ENCODE measurements around the gene USP15.
"Not testable (repeated sequence)": the region's sequence is repeated elsewhere in the genome, so short reads cannot be mapped to it uniquely, and the experiment has no call there.

DNA sequence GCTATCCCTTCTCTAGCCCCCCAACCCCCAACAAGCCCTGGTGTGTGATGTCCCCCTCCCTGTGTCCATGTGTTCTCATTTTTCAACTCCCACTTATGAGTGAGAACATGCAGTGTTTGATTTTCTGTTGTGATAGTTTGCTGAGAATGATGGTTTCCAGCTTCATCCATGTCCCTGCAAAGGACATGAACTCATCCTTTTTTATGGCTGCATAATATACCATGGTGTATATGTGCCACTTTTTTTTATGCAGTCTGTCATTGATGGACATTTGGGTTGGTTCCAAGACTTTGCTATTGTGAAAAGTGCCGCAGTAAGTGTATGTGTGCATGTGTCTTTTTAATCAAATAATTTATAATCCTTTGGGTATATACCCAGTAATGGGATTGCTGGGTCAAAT is 104.5 kb downstream of the USP15 start:
- not testable (repeated sequence) for TF ChIP-seq EZH2 (IDR thresholded peaks at IDR 0.05; ENCODE audit: borderline replicate concordance, low read depth, low read length, severe bottlenecking); MYC (IDR thresholded peaks at IDR 0.05; ENCODE audit: low read depth, low read length); POLR2A (IDR thresholded peaks at IDR 0.05; ENCODE audit: low read depth, low read length); POLR2AphosphoS5 (IDR thresholded peaks at IDR 0.05; ENCODE audit: insufficient read depth, low read depth, low read length); FOS (IDR thresholded peaks at IDR 0.05; ENCODE audit: borderline replicate concordance, insufficient read depth, low read length); JUN (IDR thresholded peaks at IDR 0.05; ENCODE audit: borderline replicate concordance, insufficient read depth, insufficient read length, low read depth)
- TF ChIP-seq, protein P1, sequence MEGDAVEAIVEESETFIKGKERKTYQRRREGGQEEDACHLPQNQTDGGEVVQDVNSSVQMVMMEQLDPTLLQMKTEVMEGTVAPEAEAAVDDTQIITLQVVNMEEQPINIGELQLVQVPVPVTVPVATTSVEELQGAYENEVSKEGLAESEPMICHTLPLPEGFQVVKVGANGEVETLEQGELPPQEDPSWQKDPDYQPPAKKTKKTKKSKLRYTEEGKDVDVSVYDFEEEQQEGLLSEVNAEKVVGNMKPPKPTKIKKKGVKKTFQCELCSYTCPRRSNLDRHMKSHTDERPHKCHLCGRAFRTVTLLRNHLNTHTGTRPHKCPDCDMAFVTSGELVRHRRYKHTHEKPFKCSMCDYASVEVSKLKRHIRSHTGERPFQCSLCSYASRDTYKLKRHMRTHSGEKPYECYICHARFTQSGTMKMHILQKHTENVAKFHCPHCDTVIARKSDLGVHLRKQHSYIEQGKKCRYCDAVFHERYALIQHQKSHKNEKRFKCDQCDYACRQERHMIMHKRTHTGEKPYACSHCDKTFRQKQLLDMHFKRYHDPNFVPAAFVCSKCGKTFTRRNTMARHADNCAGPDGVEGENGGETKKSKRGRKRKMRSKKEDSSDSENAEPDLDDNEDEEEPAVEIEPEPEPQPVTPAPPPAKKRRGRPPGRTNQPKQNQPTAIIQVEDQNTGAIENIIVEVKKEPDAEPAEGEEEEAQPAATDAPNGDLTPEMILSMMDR (IDR thresholded peaks at IDR 0.05; ENCODE audit: extremely low read depth in 1 of 2, insufficient read depth in 1 of 2, low read depth in 1 of 2, low read length in 2 of 2), result not testable (repeated sequence)
- TF ChIP-seq, protein P2, sequence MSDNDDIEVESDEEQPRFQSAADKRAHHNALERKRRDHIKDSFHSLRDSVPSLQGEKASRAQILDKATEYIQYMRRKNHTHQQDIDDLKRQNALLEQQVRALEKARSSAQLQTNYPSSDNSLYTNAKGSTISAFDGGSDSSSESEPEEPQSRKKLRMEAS (IDR thresholded peaks at IDR 0.05; ENCODE audit: insufficient read depth, insufficient read length), result not testable (repeated sequence)

Measured in endothelial cell of umbilical vein (primary cell).